ENCODE results near the gene CORO6. TPM values are rescaled to one million over a fixed set of nuclear protein-coding genes. Genes with fewer than 3 reads are reported as not detected.

The CORO6 gene
- total RNA-seq, 1 experiment from 2014 or later: 35.0 TPM

DNA sequence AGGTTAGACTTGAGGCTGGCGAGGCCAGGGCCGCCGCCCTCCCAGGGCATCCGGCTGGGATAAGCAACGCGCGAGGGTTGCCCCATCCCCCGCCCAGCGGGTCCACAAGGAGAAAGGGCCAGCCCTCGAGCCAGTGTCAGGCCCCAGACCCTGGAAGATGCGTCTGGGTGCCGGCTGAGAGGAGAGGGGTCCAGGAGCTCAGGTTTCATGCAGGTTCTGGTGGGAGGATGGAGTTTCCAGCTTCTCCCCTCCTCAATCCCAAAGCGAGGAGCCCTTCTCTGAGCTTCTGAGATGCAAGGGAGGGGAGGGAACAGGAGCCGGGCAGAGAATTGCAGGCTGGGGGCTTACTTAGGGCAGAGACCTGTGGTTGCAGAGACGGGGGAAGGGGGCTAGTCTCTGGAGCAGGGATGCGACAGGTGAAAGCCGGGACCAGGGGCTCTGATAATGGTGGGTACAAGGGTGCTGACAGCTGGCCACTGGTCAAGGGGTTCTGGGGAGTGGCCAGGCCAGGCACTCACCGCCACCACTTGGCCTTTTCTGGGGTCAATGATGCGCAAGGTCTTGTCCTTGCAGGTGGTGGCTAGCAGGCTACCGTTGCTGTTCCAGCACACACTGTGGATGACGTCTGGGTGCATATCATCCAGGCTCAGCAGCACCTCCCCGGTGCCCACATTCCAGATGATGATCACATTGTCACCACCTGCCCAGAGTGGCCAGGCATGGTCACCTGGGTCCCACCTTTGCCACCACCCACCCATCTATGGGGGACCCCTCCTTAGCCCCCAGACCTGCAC is 4.2 kb downstream of the CORO6 start:
- Histone ChIP-seq H3K9me3 (ENCODE audit: insufficient read depth, low read depth) (no peaks in the 10 kb centered on the region), H4K20me1 (ENCODE audit: insufficient read depth) (no peaks in the 10 kb centered on the region), H3K27ac (no peak overlapping the region), H3K4me3 (no peak overlapping the region), H3K27me3 (ENCODE audit: insufficient read depth, low read depth) (no peaks in the 10 kb centered on the region), H3F3A (ENCODE audit: insufficient read depth, low read depth) (peaks cover 7% of the 10 kb centered on the region; the same call in 1 of the 2 replicates), H2AFZ (no peak overlapping the region), H3K36me3 (ENCODE audit: low read depth) (no peaks in the 10 kb centered on the region), H3K79me2 (ENCODE audit: low read depth) (no peaks in the 10 kb centered on the region), H3K4me2 (no peak overlapping the region), H3K4me1 (replicated peaks; ENCODE audit: insufficient read depth) (peaks cover 40% of the 10 kb centered on the region), H3K9me2 (ENCODE audit: insufficient read depth) (no peaks in the 10 kb centered on the region)
- BruUV-seq (replicated peaks): no TSS peak
- ChIA-PET POLR2A (ENCODE audit: unreplicated experiment) (no interaction called here), CTCF (no interaction called here)
- intact Hi-C loops (cut with micrococcal nuclease; ENCODE audit: unreplicated experiment): no loop called here
- TF ChIP-seq, protein P1, sequence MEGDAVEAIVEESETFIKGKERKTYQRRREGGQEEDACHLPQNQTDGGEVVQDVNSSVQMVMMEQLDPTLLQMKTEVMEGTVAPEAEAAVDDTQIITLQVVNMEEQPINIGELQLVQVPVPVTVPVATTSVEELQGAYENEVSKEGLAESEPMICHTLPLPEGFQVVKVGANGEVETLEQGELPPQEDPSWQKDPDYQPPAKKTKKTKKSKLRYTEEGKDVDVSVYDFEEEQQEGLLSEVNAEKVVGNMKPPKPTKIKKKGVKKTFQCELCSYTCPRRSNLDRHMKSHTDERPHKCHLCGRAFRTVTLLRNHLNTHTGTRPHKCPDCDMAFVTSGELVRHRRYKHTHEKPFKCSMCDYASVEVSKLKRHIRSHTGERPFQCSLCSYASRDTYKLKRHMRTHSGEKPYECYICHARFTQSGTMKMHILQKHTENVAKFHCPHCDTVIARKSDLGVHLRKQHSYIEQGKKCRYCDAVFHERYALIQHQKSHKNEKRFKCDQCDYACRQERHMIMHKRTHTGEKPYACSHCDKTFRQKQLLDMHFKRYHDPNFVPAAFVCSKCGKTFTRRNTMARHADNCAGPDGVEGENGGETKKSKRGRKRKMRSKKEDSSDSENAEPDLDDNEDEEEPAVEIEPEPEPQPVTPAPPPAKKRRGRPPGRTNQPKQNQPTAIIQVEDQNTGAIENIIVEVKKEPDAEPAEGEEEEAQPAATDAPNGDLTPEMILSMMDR (conservative IDR thresholded peaks at IDR 0.05): no peak
- TF ChIP-seq EZH2 (IDR thresholded peaks at IDR 0.05; ENCODE audit: low read depth): no peak
- no peak for DNase-seq

GRCh38 chr17:29617481-29618271 is 5.0 kb downstream of the CORO6 start:
- no peaks in the 10 kb centered on the region for H3K9me2 ChIP-seq (ENCODE audit: insufficient read depth)
- H3K27me3 ChIP-seq (ENCODE audit: insufficient read depth, low read depth): no peaks in the 10 kb centered on the region
- no peak overlapping the region for H2AFZ ChIP-seq
- H3K9me3 ChIP-seq (ENCODE audit: insufficient read depth, low read depth): no peaks in the 10 kb centered on the region
- H3K4me2 ChIP-seq: no peak overlapping the region
- no TSS peak for BruUV-seq (replicated peaks)
- H3K4me3 ChIP-seq: no peak overlapping the region
- no peak for DNase-seq
- ChIA-PET CTCF (interaction anchor here (0.7 kb wide), 1 partner anchor 22 kb away, joined by 3 read pairs; no protein-coding TSS in a partner anchor), POLR2A (ENCODE audit: unreplicated experiment) (no interaction called here)
- H3K4me1 ChIP-seq (replicated peaks; ENCODE audit: insufficient read depth): peaks cover 33% of the 10 kb centered on the region
- no peaks in the 10 kb centered on the region for H3K36me3 ChIP-seq (ENCODE audit: low read depth)
- H3K79me2 ChIP-seq (ENCODE audit: low read depth): no peaks in the 10 kb centered on the region
- intact Hi-C loops (cut with micrococcal nuclease; ENCODE audit: unreplicated experiment): no loop called here
- H4K20me1 ChIP-seq (ENCODE audit: insufficient read depth): no peaks in the 10 kb centered on the region
- H3F3A ChIP-seq (ENCODE audit: insufficient read depth, low read depth): no peaks in the 10 kb centered on the region; the same call in 1 of the 2 replicates
- H3K27ac ChIP-seq: no peak overlapping the region
- TF ChIP-seq EZH2 (IDR thresholded peaks at IDR 0.05; ENCODE audit: low read depth): no peak
- TF ChIP-seq, protein P1 (conservative IDR thresholded peaks at IDR 0.05): no peak

- ChIA-PET CTCF (interaction anchor here (0.7 kb wide), 1 partner anchor 22 kb away, joined by 3 read pairs; no protein-coding TSS in a partner anchor), POLR2A (ENCODE audit: unreplicated experiment) (no interaction called here)
- Histone ChIP-seq H3F3A (ENCODE audit: insufficient read depth, low read depth) (no peaks in the 10 kb centered on the region; the same call in 1 of the 2 replicates), H3K79me2 (ENCODE audit: low read depth) (no peaks in the 10 kb centered on the region), H3K9me3 (ENCODE audit: insufficient read depth, low read depth) (no peaks in the 10 kb centered on the region), H3K27ac (no peak overlapping the region), H4K20me1 (ENCODE audit: insufficient read depth) (no peaks in the 10 kb centered on the region), H3K27me3 (ENCODE audit: insufficient read depth, low read depth) (no peaks in the 10 kb centered on the region), H3K4me1 (replicated peaks; ENCODE audit: insufficient read depth) (peaks cover 31% of the 10 kb centered on the region), H3K36me3 (ENCODE audit: low read depth) (no peaks in the 10 kb centered on the region), H3K4me3 (no peak overlapping the region), H2AFZ (no peak overlapping the region), H3K4me2 (no peak overlapping the region), H3K9me2 (ENCODE audit: insufficient read depth) (no peaks in the 10 kb centered on the region)
- DNase-seq: no peak
- BruUV-seq (replicated peaks): no TSS peak
- TF ChIP-seq, protein P1 (conservative IDR thresholded peaks at IDR 0.05): no peak; the same call in 1 of the 2 replicates
- TF ChIP-seq EZH2 (IDR thresholded peaks at IDR 0.05; ENCODE audit: low read depth): no peak
- intact Hi-C loops (cut with micrococcal nuclease; ENCODE audit: unreplicated experiment): no loop called here
Measured at GRCh38 chr17:29617125-29617480, 5.6 kb downstream of the CORO6 start.
